Stimulated activated CD8-positive, alpha-beta memory T cell treated with anti-CD3 and anti-CD28 coated beads, Interleukin-12 subunit alpha, Interleukin-12 subunit beta, amount 100 ng/mL, for 4 hours (primary cell): Measurements from ENCODE around the gene AQR.

Source experiments
- DNase-seq: peaks from one replicate; pipeline ENCODE4 v3.0.0-alpha.2; 2020; ENCODE audit warnings: low read depth

The AQR gene

DNA sequence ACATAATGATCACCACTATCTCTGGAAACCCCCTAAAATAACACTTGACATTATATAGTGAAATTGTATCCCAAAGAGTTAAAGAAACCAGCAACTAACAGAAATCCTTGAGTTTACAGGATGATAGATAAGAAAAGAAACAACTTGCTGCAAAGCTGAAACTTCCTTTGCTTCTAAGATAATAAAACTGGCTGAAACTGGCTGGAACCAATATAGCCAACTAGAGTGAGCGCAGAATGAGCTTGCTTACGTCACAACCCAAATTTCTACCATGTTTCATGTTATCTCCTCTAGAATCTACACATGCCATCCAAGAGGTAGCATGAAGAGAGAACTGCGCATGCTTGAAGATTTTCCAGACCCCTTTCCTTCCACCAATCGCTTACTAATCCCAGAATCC, 90.4 kb downstream of the AQR start:
- DNase-seq = no peak

DNA sequence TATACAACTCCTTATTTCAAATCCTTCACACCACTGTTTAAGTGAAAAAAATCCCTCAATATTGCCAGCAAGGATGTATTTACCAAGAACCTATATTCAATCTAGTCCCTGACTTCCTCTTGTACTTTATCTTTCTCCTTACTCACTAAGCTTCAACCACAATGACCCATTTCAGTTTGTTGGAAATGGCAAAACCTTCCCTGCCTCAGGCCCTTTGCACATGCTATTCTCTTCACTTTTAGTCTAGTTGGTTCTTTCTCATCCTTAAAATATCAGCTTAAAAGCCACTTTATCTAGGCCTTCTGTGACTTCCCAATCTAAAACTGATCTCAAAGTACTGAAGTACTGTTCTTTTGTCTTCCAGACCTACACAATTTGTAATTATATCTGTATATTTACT, 92.9 kb downstream of the AQR start:
- no peak for DNase-seq

DNA sequence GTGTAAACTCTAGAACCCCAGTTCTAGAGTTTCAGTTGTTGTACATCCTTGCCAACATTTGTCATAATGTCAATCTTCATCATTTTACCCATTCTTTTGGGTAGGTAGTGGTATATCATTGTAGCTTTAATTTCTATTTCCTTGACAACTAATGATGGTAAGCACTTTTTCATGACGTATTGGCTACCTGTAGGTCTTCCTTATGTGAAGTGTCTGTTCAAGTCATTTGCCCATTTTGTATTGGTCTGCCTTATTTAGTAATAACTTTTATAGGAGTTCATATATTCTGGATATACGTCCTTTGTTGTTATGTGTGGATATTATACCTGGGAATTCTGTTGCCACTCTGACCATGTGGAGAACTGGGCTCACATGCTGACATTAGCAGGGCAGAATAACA, 100.4 kb downstream of the AQR start:
- no peak for DNase-seq

GRCh38 chr15:34865531-34865930, 104.0 kb downstream of the AQR start:
- DNase-seq = no peak

DNA sequence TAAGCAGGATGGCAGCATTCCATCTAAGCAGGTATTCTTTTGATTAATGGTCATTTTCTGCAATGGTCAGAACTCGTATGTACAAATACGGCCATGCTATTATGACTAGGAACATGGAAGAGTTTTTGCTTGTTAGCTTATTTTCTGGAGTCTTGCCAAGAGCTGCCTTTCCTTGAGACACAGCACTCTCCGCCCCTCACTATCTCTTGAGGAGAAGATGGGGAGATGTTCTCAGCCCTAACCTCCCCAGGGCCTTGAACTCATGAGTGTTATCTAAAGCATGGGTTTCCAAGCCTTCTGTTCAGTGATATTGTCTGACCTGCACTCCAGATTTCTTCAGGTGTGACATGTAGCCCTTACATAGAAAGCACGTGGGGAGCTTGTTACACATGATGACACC, 108.3 kb downstream of the AQR start:
- DNase-seq = no peak

GRCh38 chr15:34855893-34856292, 113.6 kb downstream of the AQR start:
- DNase-seq = no peak

- no peak for DNase-seq
Measured at GRCh38 chr15:34855413-34855812, 114.1 kb downstream of the AQR start.

DNA sequence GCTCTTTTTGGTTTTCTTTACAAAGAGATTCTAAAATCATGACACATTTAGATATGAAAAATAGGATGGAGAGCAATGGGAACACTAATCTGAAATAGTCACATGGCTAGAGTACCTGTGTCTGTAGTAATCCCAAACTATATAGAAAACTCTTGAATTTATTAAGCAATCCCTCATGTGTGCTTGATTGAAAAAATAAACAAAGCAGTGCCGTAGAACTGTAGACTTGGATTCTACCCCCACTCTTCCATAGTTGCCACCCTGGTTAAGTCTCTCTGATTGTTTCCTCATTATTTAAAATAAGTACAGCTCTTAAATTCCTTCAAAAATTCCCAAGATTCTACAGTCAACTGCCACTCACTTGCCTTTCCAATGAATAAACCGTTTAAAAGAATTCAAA, 115.3 kb downstream of the AQR start:
- no peak for DNase-seq

GRCh38 chr15:34853001-34853758, 116.4 kb downstream of the AQR start:
- DNase-seq = no peak

- DNase-seq = no peak
Measured at GRCh38 chr15:34851751-34852150, 117.8 kb downstream of the AQR start.

GRCh38 chr15:34851007-34851406, 118.5 kb downstream of the AQR start:
- DNase-seq = no peak

DNA sequence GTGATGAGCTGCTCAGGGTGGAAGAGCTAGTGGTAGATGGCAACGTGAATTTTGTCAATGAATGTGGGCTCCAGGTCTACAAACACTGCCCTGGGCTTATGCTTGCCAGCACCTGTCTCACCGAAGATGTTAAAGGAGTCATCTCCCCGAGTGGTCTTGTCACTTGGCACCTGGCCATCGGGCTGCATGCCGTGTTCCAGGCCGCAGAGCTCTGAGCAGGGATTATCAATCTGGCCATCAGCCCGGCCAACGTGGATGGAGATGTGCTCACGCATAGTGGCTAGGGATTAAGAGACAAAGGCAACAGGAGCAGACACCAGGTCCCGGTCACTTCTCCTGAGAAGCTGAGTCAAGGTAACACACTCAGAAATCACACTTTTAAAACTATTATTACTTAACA, 119.4 kb downstream of the AQR start:
- DNase-seq = no peak

GRCh38 chr15:34849364-34849959, 120.1 kb downstream of the AQR start:
- DNase-seq = no peak

DNA sequence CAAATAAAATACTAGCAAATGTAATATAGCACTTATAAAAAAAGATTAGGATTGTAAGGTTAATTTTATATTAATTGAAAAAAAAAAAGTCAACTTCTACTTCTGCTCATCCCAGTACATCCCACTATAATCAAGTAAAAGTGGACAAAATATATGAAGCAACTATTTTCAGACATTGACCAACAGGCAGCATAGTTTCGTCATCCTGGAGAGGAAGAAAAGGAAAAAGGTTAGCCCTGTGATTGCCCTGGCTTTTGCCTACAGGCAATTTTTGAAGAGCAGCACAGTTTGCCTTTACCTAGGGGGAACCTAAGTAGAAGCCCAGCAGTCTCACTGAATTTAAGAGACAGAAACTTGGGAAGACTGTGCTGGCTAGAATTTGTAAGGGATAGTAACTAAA, 121.9 kb downstream of the AQR start:
- no peak for DNase-seq

- DNase-seq = no peak
Measured at GRCh38 chr15:34841262-34841725, 128.2 kb downstream of the AQR start.

DNA sequence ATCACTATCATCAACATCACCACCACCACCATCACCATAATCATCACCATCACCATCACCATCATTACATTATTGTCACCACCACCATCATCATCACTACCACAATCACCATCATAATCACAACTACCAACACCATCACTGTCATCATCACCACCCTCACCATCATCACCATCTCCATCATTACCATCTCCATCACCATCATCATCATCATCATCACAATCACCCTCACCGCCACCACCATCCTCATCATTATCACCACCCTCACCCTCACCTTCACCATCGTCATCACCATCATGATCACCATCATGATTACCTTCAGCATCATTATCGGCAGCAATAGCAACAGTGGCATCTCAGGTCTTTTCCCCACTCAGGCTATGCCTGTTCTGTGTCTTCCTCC, 131.3 kb downstream of the AQR start:
- no peak for DNase-seq

GRCh38 chr15:34837246-34838016, 132.1 kb downstream of the AQR start:
- DNase-seq = no peak

DNA sequence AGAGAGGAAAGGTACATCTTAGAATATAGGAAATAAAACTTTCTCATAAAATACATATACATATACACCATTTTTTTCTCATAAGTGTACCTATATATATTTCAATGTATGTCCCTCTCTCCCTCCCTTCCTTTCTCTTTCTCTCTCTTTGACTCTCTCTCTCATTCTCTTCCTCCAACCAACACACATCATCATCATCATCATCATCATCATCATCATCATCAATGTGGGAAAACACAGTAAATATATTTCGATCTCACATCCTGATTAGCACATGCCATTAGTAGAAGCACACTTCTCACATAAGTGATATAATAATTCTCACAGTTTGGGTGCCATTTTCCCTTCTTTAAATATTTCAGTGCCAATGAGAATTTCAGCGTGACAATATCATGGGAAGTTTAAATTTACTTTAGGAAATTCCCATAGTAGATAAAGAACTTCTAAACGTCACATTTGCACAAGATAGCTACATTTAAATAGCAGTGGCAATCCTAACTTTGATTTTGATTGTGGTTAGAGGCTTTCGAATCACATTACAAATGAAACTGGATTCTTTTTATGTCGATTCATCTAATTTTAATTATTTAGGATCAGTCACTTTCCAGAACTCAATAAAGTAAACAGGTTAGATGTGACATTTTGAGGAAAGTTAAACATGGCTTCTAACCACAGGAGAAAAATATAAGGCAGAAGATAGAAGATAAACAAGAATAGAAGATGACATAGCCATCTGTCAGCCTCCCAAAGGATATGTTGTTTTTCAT, 141.2 kb downstream of the AQR start:
- no peak for DNase-seq

DNA sequence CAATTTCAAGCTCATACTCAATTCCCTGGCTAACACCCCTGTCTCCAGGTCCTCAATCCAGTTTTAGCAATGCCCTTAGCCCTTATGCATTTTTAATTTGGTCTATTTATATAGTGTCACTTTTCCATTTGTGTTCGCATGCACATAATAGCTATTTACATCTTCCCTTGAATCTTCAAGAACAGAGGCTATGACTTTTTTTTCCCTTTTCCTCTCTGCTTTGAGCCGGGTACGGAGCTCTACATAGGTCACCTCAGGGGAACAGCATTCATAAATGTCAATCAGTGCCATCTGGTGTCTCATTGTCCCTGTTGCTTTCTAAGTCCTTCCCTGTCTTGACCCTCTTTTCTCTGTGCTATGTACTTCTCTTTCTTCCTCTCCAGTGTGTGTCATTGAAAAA, 147.7 kb downstream of the AQR start:
- no peak for DNase-seq

DNA sequence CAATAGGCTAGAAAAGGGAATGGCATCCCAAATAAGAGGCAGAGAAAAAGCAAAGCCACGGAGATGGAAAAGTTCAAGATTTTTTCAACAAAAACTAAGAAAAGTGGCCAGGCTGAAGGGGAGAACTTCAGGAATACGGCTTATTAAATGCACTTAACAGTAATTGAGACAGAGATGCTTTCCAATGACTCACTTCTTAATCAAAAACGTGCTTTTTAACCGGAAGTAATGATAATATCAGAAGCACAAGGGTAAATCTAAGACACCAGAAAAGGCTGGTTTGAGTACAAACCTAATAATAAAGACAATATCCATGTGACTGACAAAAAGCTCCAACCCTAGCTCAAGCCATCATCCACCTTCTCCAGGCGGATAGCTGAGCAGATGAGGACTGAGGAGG, 149.4 kb downstream of the AQR start:
- DNase-seq = no peak

DNA sequence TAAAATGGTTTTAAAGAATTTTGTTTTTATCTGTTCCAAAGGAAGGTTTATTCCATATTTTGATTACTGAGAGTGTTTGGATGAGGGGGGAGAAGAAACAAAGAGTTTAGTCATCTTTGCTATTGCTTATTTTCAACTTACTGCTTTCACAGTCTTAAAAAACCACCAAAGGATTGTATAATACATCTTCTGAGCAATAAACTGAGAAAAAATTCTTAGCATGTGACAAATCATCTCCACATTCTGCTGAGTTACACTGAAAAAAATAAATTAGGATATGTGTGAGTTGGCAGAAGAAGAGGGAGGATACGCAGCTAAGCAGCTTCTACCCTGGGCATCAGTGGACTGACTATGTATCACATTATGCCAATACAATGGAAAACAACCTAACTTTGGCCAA, 151.0 kb downstream of the AQR start:
- DNase-seq = no peak

DNA sequence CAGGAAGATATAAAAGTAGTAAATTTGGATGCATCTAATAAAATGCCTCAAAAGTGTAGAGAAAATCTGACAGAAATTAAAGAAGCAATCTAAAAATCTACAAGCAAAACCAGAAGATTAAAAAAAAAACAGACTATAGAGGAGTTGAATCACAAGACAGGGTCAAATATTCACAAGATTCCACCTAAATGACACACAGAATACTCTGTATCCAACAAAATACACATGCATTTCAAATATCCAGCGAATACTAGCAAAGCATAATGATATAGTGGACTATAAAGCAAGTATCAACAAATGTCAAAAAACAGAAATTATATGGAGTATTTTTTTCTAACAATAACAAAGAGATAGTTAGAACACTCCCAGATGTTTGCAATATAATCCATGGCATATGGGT, 153.7 kb downstream of the AQR start:
- no peak for DNase-seq
